OCI-LY1 (cell line): ENCODE results near the gene SPTSSA.
"Not testable (repeated sequence)": the region's sequence is repeated elsewhere in the genome, so short reads cannot be mapped to it uniquely, and the experiment has no call there.

Experiments used
- H2AFZ ChIP-seq: fragments of 200-600 bp; sonication (generic), shearing (Covaris generic); 2 replicates; pipeline ENCODE4 v1.6.0; 2014; ENCODE audit warnings: antibody characterized with exemption, mild to moderate bottlenecking, low read length
- H3F3A ChIP-seq: fragments of 200-600 bp; sonication (generic), shearing (Covaris generic); 2 replicates; pipeline ENCODE4 v1.6.0; 2014; ENCODE audit warnings: mild to moderate bottlenecking, antibody characterized with exemption, low read length, moderate library complexity; ENCODE audit not compliant: insufficient read depth
- H3K27ac ChIP-seq: fragments of 200-600 bp; sonication (generic); 2 replicates; pipeline ENCODE4 v1.5.1; 2014; ENCODE audit warnings: low read length, mixed run types, mild to moderate bottlenecking, low read depth; ENCODE audit not compliant: poor library complexity, severe bottlenecking
- H3K27me3 ChIP-seq: fragments of 200-600 bp; sonication (generic); 2 replicates; pipeline ENCODE4 v1.6.0; 2014; ENCODE audit warnings: antibody characterized with exemption, mild to moderate bottlenecking, low read length, moderate library complexity; ENCODE audit not compliant: insufficient read depth
- H3K36me3 ChIP-seq: fragments of 200-600 bp; sonication (generic); 2 replicates; pipeline ENCODE4 v1.6.1; 2014; ENCODE audit warnings: mild to moderate bottlenecking, antibody characterized with exemption, low read length, moderate library complexity, mixed read lengths; ENCODE audit not compliant: insufficient read depth
- H3K4me1 ChIP-seq: fragments of 200-600 bp; sonication (generic); 2 replicates; pipeline ENCODE4 v1.5.1; 2014; ENCODE audit warnings: mild to moderate bottlenecking, low read length, moderate library complexity; ENCODE audit not compliant: insufficient read depth, severe bottlenecking
- H3K4me2 ChIP-seq: fragments of 200-600 bp; sonication (generic), shearing (Covaris generic); 2 replicates; pipeline ENCODE4 v1.6.1; 2014; ENCODE audit warnings: low read length
- H3K4me3 ChIP-seq: fragments of 200-600 bp; sonication (generic); 2 replicates; pipeline ENCODE4 v1.5.1; 2014; ENCODE audit warnings: low read length, low read depth, mild to moderate bottlenecking, mixed read lengths; ENCODE audit not compliant: poor library complexity, severe bottlenecking
- H3K79me2 ChIP-seq: fragments of 200-600 bp; shearing (Covaris generic); 2 replicates; pipeline ENCODE4 v1.6.1; 2016; ENCODE audit warnings: mixed run types, low read length, mixed read lengths; ENCODE audit not compliant: insufficient read depth
- H3K9ac ChIP-seq: fragments of 200-600 bp; sonication (generic), shearing (Covaris generic); 2 replicates; pipeline ENCODE4 v1.6.1; 2014; ENCODE audit warnings: mild to moderate bottlenecking, low read length, mixed read lengths
- H3K9me2 ChIP-seq: fragments of 200-600 bp; sonication (generic), shearing (Covaris generic); 2 replicates; pipeline ENCODE4 v1.6.1; 2014; ENCODE audit warnings: low read depth, mild to moderate bottlenecking, low read length, mixed read lengths
- H3K9me3 ChIP-seq: fragments of 200-600 bp; shearing (Covaris generic); 2 replicates; pipeline ENCODE4 v1.6.1; 2014; ENCODE audit warnings: low read length, mixed read lengths
- H4K20me1 ChIP-seq: fragments of 200-600 bp; sonication (generic), shearing (Covaris generic); 2 replicates; pipeline ENCODE4 v1.6.0; 2016; ENCODE audit warnings: mild to moderate bottlenecking, low read length; ENCODE audit not compliant: insufficient read depth
- CTCF ChIP-seq: fragments of 200-600 bp; sonication (generic), shearing (Covaris generic); IDR thresholded peaks from 2 replicates; pipeline ENCODE4 v1.5.1; 2017; ENCODE audit warnings: mild to moderate bottlenecking, antibody characterized with exemption, low read length, moderate library complexity, mixed read lengths
- EZH2 ChIP-seq: fragments of 200-600 bp; sonication (generic), shearing (Covaris generic); IDR thresholded peaks from 2 replicates; pipeline ENCODE4 v1.8.0; 2017; ENCODE audit warnings: borderline replicate concordance, mixed run types, mild to moderate bottlenecking, antibody characterized with exemption, low read length, moderate library complexity, mixed read lengths

Gene SPTSSA

GRCh38 chr14:34482463-34482862 lies 20.4 kb upstream of the SPTSSA start:
- Histone ChIP-seq H3K9me2 (no peaks in the 10 kb centered on the region), H3K4me3 (no peak overlapping the region), H3K9ac (no peak overlapping the region), H3K4me2 (no peak overlapping the region), H4K20me1 (no peaks in the 10 kb centered on the region), H3F3A (no peaks in the 10 kb centered on the region), H3K27me3 (no peaks in the 10 kb centered on the region), H3K36me3 (no peaks in the 10 kb centered on the region), H3K79me2 (no peaks in the 10 kb centered on the region), H3K9me3 (no peaks in the 10 kb centered on the region), H3K4me1 (no peaks in the 10 kb centered on the region), H2AFZ (no peak overlapping the region), H3K27ac (no peak overlapping the region)
- no peak for TF ChIP-seq EZH2
- TF ChIP-seq CTCF, result no peak

- no peaks in the 10 kb centered on the region for H3K36me3 ChIP-seq
- H3K27me3 ChIP-seq, result no peaks in the 10 kb centered on the region
- no peaks in the 10 kb centered on the region for H3F3A ChIP-seq
- H3K79me2 ChIP-seq, result no peaks in the 10 kb centered on the region
- no peak overlapping the region for H2AFZ ChIP-seq
- no peaks in the 10 kb centered on the region for H4K20me1 ChIP-seq
- no peak overlapping the region for H3K4me3 ChIP-seq
- H3K4me1 ChIP-seq, result no peaks in the 10 kb centered on the region
- no peak overlapping the region for H3K27ac ChIP-seq
- TF ChIP-seq CTCF (no peak), EZH2 (no peak)
- no peak overlapping the region for H3K4me2 ChIP-seq
- no peaks in the 10 kb centered on the region for H3K9me2 ChIP-seq
- H3K9me3 ChIP-seq, result no peaks in the 10 kb centered on the region
- no peak overlapping the region for H3K9ac ChIP-seq
Measured at GRCh38 chr14:34479694-34480093, 17.7 kb upstream of the SPTSSA start.

GRCh38 chr14:34478261-34478660 lies 16.2 kb upstream of the SPTSSA start:
- no peaks in the 10 kb centered on the region for H3K27me3 ChIP-seq
- H3K27ac ChIP-seq, result no peak overlapping the region
- no peaks in the 10 kb centered on the region for H3K9me2 ChIP-seq
- no peak for TF ChIP-seq CTCF
- TF ChIP-seq EZH2, result no peak
- no peaks in the 10 kb centered on the region for H4K20me1 ChIP-seq
- no peaks in the 10 kb centered on the region for H3K4me1 ChIP-seq
- no peak overlapping the region for H2AFZ ChIP-seq
- no peaks in the 10 kb centered on the region for H3K79me2 ChIP-seq
- no peaks in the 10 kb centered on the region for H3K9me3 ChIP-seq
- no peaks in the 10 kb centered on the region for H3K36me3 ChIP-seq
- no peaks in the 10 kb centered on the region for H3F3A ChIP-seq
- no peak overlapping the region for H3K4me3 ChIP-seq
- no peak overlapping the region for H3K4me2 ChIP-seq
- H3K9ac ChIP-seq, result no peak overlapping the region

GRCh38 chr14:34476036-34476435 lies 14.0 kb upstream of the SPTSSA start:
- H3K9me2 ChIP-seq, H3K27me3 ChIP-seq, H3K4me3 ChIP-seq, H4K20me1 ChIP-seq, H3K27ac ChIP-seq, H3K4me2 ChIP-seq, H3K79me2 ChIP-seq, H3F3A ChIP-seq, H3K36me3 ChIP-seq, H2AFZ ChIP-seq, H3K9me3 ChIP-seq, H3K4me1 ChIP-seq, H3K9ac ChIP-seq: not testable (repeated sequence)
